D721Med (cell line): ENCODE results near the gene SYNGAP1.

Source experiments
- DNase-seq: peaks from one replicate; pipeline ENCODE4 v3.0.0; 2011; ENCODE audit warnings: low spot score; ENCODE audit not compliant: insufficient read length
- FAIRE-seq: peaks from 2 replicates; lab custom pipeline; 2011; peaks lifted over from hg19 to GRCh38; lab: Jason Lieb, UNC
- CTCF ChIP-seq: IDR thresholded peaks from 2 replicates; pipeline ENCODE4 v1.5.1; 2012; ENCODE audit warnings: mild to moderate bottlenecking, control low read depth; ENCODE audit not compliant: insufficient read depth; ENCODE audit errors: missing control alignments

The SYNGAP1 gene

GRCh38 chr6:33488339-33488738 is 68.5 kb downstream of the SYNGAP1 start:
- DNase-seq = no peak
- no peak for TF ChIP-seq CTCF
- no peak for FAIRE-seq

- no peak for DNase-seq
- no peak for FAIRE-seq
- peak; percentile 32 for TF ChIP-seq CTCF
These were observed 70.3 kb downstream of the SYNGAP1 start for GRCh38 chr6:33490198-33490597.

GRCh38 chr6:33490621-33491020 is 70.8 kb downstream of the SYNGAP1 start:
- no peak for FAIRE-seq
- TF ChIP-seq CTCF = no peak
- no peak for DNase-seq

- DNase-seq = no peak
- TF ChIP-seq CTCF = peak; percentile 24
- no peak for FAIRE-seq
These were observed 72.2 kb downstream of the SYNGAP1 start for GRCh38 chr6:33492093-33492492.

- DNase-seq = no peak
- no peak for TF ChIP-seq CTCF
- no peak for FAIRE-seq
These were observed 77.3 kb downstream of the SYNGAP1 start for GRCh38 chr6:33497157-33497556.

GRCh38 chr6:33502486-33502885 is 82.6 kb downstream of the SYNGAP1 start:
- FAIRE-seq = no peak
- DNase-seq = no peak
- TF ChIP-seq CTCF = no peak

GRCh38 chr6:33504486-33504885 is 84.6 kb downstream of the SYNGAP1 start:
- DNase-seq (no peak), FAIRE-seq (no peak)
- TF ChIP-seq CTCF = no peak
